OCI-LY7 (cell line): Measurements from ENCODE around the gene CAVIN1. TPM values are rescaled to one million over a fixed set of nuclear protein-coding genes. Genes with fewer than 3 reads are reported as not detected.

Experiments used
- Bru-seq: library from RNA; stranded (reverse); fragments of 400-500 nt; gene quantifications from one replicate; lab custom pipeline; 2021; lab: Mats Ljungman, UMichigan
- BruChase-seq, 2 experiments: library from RNA; stranded (reverse); fragments of 400-500 nt; gene quantifications; one replicate each; lab custom pipeline; 2021; lab: Mats Ljungman, UMichigan
- BruUV-seq: library from RNA; stranded (reverse); fragments of 400-500 nt; replicated peaks from 2 replicates; lab custom pipeline; 2021; lab: Mats Ljungman, UMichigan
- CTCF ChIA-PET: fragments of 300-600 bp; sonication (Branson Sonifier 250); formaldehyde crosslinking; loops from one replicate; lab custom pipeline; 2022; ENCODE audit warnings: antibody characterized with exemption; ENCODE audit not compliant: unreplicated experiment; lab: Charles Lee
- POLR2A ChIA-PET: fragments of 300-600 bp; sonication (Branson Sonifier 250); formaldehyde crosslinking; loops from one replicate; lab custom pipeline; 2022; ENCODE audit warnings: antibody characterized with exemption; lab: Charles Lee
- DNase-seq: peaks from one replicate; pipeline ENCODE4 v3.0.0-alpha.2; 2015; ENCODE audit warnings: low spot score
- H2AFZ ChIP-seq: fragments of 200-600 bp; sonication (generic), shearing (Covaris generic); 2 replicates; pipeline ENCODE4 v1.6.1; 2014; ENCODE audit warnings: mild to moderate bottlenecking, antibody characterized with exemption, low read length, moderate library complexity
- H3K27ac ChIP-seq: fragments of 200-600 bp; sonication (generic); 2 replicates; pipeline ENCODE4 v1.5.1; 2014; ENCODE audit warnings: mixed run types, low read depth, mild to moderate bottlenecking, moderate library complexity, low read length, inconsistent platforms; ENCODE audit not compliant: poor library complexity, severe bottlenecking
- H3K36me3 ChIP-seq: fragments of 200-600 bp; sonication (generic); 2 replicates; pipeline ENCODE4 v1.6.1; 2014; ENCODE audit warnings: mild to moderate bottlenecking, antibody characterized with exemption, low read length, moderate library complexity, mixed read lengths; ENCODE audit not compliant: insufficient read depth
- H3K4me1 ChIP-seq: fragments of 200-600 bp; sonication (generic); 2 replicates; pipeline ENCODE4 v1.5.1; 2014; ENCODE audit warnings: mild to moderate bottlenecking, low read length; ENCODE audit not compliant: insufficient read depth, poor library complexity, severe bottlenecking
- H3K4me2 ChIP-seq: fragments of 200-600 bp; sonication (generic); 2 replicates; pipeline ENCODE4 v1.6.1; 2014; ENCODE audit warnings: mild to moderate bottlenecking, low read length
- H3K4me3 ChIP-seq: fragments of 200-600 bp; sonication (generic); 2 replicates; pipeline ENCODE4 v1.5.1; 2014; ENCODE audit warnings: mild to moderate bottlenecking, low read depth, low read length; ENCODE audit not compliant: poor library complexity, severe bottlenecking
- H3K79me2 ChIP-seq: fragments of 200-600 bp; sonication (generic); 2 replicates; pipeline ENCODE4 v1.6.1; 2016; ENCODE audit warnings: low read depth, mild to moderate bottlenecking, low read length, moderate library complexity, mixed read lengths; ENCODE audit not compliant: insufficient read depth
- H3K9me2 ChIP-seq: fragments of 200-600 bp; sonication (generic); 2 replicates; pipeline ENCODE4 v1.6.1; 2016; ENCODE audit warnings: mild to moderate bottlenecking, low read length, mixed read lengths; ENCODE audit not compliant: insufficient read depth
- H3K9me3 ChIP-seq: fragments of 200-600 bp; sonication (generic); 2 replicates; pipeline ENCODE4 v1.6.1; 2014; ENCODE audit warnings: mild to moderate bottlenecking, mixed run types, low read length, mixed read lengths
- H4K20me1 ChIP-seq: fragments of 200-600 bp; sonication (generic); 2 replicates; pipeline ENCODE4 v1.6.1; 2014; ENCODE audit warnings: mild to moderate bottlenecking, antibody characterized with exemption, low read length, moderate library complexity, mixed read lengths; ENCODE audit not compliant: insufficient read depth
- CTCF ChIP-seq: fragments of 200-600 bp; sonication (generic); conservative IDR thresholded peaks from 2 replicates; pipeline ENCODE4 v1.5.1; 2014; ENCODE audit warnings: mild to moderate bottlenecking, antibody characterized with exemption, low read length, moderate library complexity, mixed read lengths
- EZH2phosphoT487 ChIP-seq: fragments of 200-600 bp; sonication (generic); IDR thresholded peaks from 2 replicates; pipeline ENCODE4 v1.6.1; 2018; ENCODE audit warnings: low read depth, borderline replicate concordance, mild to moderate bottlenecking, mixed run types, antibody characterized with exemption, low read length, moderate library complexity, mixed read lengths
- intact Hi-C: fragments of 100-400 bp; cut with micrococcal nuclease; formaldehyde crosslinking; loops from one replicate; pipeline ENCODE4 v1.10.0; 2022; ENCODE audit not compliant: unreplicated experiment
- long read RNA-seq: library from polyadenylated mRNA; stranded (forward); transcript quantifications from one replicate; pipeline ENCODE4 v2.0.0, GENCODE V29; 2022
- total RNA-seq, 2 experiments: library from RNA; depleted of rRNA in 1 of 2; stranded (reverse); fragments of >200 nt in 1 of 2; shearing (Covaris generic) in 1 of 2; gene quantifications; 2 replicates each; pipeline ENCODE4 v1.2.3, GENCODE V29; 2014 to 2022

Gene CAVIN1
- total RNA-seq (2014; rRNA removed; shearing (Covaris generic)) (not detected in 2 replicates), total RNA-seq (2022) (0.08 TPM in 1 of 2 replicates, not detected in the other), Bru-seq, nascent RNA (percentile 13 among the genes with signal in this experiment), BruChase-seq, experiment 1, labeled RNA remaining after a 6-hour chase (percentile 6 among the genes with signal in this experiment), BruChase-seq, experiment 2, labeled RNA remaining after a 2-hour chase (percentile 19 among the genes with signal in this experiment)
- long read RNA-seq: 0 reads

GRCh38 chr17:42422958-42423712 is at the start of gene CAVIN1:
Gene CAVIN1 (minus strand): TSS chr17:42423256. CDS start chr17:42423097, 159 bp downstream.
- ChIA-PET CTCF (interaction anchor here (1.2 kb wide), 1 partner anchor 16 kb away, joined by 4 read pairs; no protein-coding TSS in a partner anchor), POLR2A (no interaction called here)
- Histone ChIP-seq H3K4me1 (no peaks in the 10 kb centered on the region), H3K36me3 (no peaks in the 10 kb centered on the region), H2AFZ (no peak within 1 kb of the TSS), H3K27ac (no peak within 1 kb of the TSS), H3K79me2 (no peaks in the 10 kb centered on the region), H3K4me3 (peak within 1 kb of the TSS; percentile 12), H3K9me3 (no peaks in the 10 kb centered on the region), H3K4me2 (peak within 1 kb of the TSS; percentile 31), H3K9me2 (no peaks in the 10 kb centered on the region), H4K20me1 (no peaks in the 10 kb centered on the region)
- TF ChIP-seq EZH2phosphoT487 (no peak), CTCF (no peak)
- intact Hi-C loops: no loop called here
- DNase-seq: no peak
- BruUV-seq: no TSS peak

GRCh38 chr17:42467889-42468288 is 44.8 kb upstream of the CAVIN1 start:
- CTCF ChIA-PET: no interaction called here
- intact Hi-C loops: no loop called here
- no peaks in the 10 kb centered on the region for H4K20me1 ChIP-seq
- POLR2A ChIA-PET: interaction anchor here (0.6 kb wide), 1 partner anchor 260 kb away, joined by 4 read pairs; no protein-coding TSS in a partner anchor
- H3K4me2 ChIP-seq: no peak overlapping the region
- H3K79me2 ChIP-seq: no peaks in the 10 kb centered on the region
- DNase-seq: no peak
- no peaks in the 10 kb centered on the region for H3K9me3 ChIP-seq
- no peak overlapping the region for H3K4me3 ChIP-seq
- TF ChIP-seq CTCF (no peak), EZH2phosphoT487 (no peak)
- H3K36me3 ChIP-seq: peaks cover 57% of the 10 kb centered on the region; the same call in 1 of the 2 replicates
- no peaks in the 10 kb centered on the region for H3K4me1 ChIP-seq
- H2AFZ ChIP-seq: no peak overlapping the region
- H3K27ac ChIP-seq: no peak overlapping the region
- no TSS peak for BruUV-seq
- no peaks in the 10 kb centered on the region for H3K9me2 ChIP-seq
